Left lobe of liver (tissue), 2 donors: ENCODE data around the gene QRFPR. TPM values are rescaled to one million over a fixed set of nuclear protein-coding genes. Genes with fewer than 3 reads are reported as not detected.
A peak's percentile ranks its signal among the peaks of the same experiment; 100 is the strongest.
"Not testable (repeated sequence)": the region's sequence is repeated elsewhere in the genome, so short reads cannot be mapped to it uniquely, and the experiment has no call there.

Experiments used
- ATAC-seq: fragments of 200-7000 bp; cut with Tn5 transposase; one replicate; pipeline ENCODE4 v1.9.1; 2020; ENCODE audit warnings: mild to moderate bottlenecking, moderate library complexity
- DNase-seq: peaks from one replicate; pipeline ENCODE4 v3.0.0-alpha.2; 2020; ENCODE audit warnings: low spot score
- total RNA-seq: library from RNA; stranded (reverse); gene quantifications from one replicate; pipeline ENCODE4 v1.2.1, GENCODE V29; 2021
- donor health status: DM: no; HTN: no; CAD: no; lungs with moderate emphysema.
- donor health status: DM: no; HTN: yes; CAD: no.

QRFPR gene
- total RNA-seq, 1 donor from 2014 or later = not detected

DNA sequence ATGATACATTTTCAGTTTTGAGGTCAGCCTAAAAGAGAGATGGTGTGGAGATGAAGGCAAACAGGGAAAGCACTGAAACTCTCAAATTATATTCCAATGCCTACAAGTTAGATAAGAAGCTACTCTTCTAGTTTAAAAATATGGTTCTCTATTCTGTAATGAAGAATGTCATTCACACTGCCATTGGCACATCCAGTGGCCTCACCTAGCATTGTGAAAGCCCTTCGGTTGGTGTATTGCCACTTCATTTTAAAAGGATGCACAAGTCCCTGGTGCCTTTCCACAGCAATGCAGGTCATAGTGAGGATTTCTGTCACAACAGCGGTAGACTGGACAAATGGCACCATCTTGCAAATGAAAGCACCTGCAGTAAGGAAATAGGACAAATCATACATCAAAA lies 40.6 kb downstream of the QRFPR start:
- no peak for DNase-seq
- no peak for ATAC-seq

- no peak for ATAC-seq
- DNase-seq = no peak
Observed at GRCh38 chr4:121339824-121340223, 41.0 kb downstream of the QRFPR start.

GRCh38 chr4:121339307-121339706 lies 41.5 kb downstream of the QRFPR start:
- DNase-seq = no peak
- ATAC-seq = no peak

- DNase-seq = no peak
- ATAC-seq = no peak
Observed at GRCh38 chr4:121338518-121338917, 42.3 kb downstream of the QRFPR start.

GRCh38 chr4:121336706-121337105 lies 44.1 kb downstream of the QRFPR start:
- ATAC-seq (no peak), DNase-seq (no peak)

DNA sequence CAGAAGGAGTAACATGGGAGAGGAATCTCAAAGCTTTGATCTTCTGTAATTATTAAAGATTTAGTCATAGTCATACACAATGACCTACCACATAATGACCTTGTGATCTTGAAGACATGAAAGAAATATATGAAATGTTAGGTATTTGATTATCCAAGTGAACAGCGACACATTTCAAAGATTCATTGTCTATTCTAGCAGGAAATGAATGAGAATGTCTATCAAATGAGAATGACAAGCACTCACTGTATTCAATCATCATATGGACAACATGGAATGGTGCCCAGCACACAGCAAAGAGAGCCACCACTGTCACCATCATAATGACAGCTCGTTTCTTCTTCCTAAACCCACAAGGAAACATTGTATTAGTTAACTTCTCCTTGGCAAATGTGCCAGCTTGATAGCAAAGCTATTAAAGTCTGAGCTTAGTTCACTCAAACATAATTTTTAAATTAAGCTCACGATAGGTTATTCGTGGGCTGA lies 50.6 kb downstream of the QRFPR start:
- no peak for ATAC-seq
- DNase-seq = no peak

DNA sequence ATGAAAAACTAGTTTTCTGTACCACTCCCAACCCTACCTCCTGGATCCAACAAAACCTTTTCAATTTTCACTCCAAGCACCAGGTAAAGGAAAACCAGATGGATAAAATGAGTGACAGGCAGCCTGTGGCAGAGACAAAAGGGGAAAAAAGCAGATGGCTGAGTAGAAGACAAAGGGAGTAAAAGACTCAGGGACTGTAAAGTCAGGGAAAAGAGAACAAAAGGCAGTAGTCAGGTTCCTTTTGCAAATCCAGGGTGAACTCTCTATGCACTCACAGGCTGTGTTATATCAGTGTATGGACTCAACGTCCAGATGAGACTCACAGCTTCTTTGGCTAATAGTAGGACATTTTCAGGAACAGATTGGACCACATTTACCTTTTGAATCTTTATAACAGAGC lies 54.2 kb downstream of the QRFPR start:
- no peak for DNase-seq
- no peak for ATAC-seq

GRCh38 chr4:121324331-121324730 lies 56.5 kb downstream of the QRFPR start:
- no peak for ATAC-seq
- DNase-seq = no peak

DNA sequence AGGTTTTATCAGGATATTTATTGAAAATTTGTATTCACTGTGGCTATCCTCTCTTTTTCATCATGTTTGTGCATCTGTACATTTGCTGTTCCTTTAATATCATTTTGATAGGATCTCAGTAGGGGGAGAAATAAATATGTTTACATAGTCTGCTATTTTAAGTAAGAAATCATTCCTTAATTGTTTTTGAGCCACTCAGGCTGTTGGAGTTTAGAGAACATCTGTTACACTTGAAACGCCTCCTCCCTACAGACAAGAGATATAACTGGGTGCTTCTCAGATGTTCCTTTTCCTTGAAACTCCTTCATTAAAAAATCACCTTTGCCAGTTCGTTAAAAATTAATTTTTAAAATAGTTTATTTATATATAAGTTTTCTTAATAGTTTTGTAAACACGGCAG lies 59.4 kb downstream of the QRFPR start:
- ATAC-seq (no peak), DNase-seq (no peak)

DNA sequence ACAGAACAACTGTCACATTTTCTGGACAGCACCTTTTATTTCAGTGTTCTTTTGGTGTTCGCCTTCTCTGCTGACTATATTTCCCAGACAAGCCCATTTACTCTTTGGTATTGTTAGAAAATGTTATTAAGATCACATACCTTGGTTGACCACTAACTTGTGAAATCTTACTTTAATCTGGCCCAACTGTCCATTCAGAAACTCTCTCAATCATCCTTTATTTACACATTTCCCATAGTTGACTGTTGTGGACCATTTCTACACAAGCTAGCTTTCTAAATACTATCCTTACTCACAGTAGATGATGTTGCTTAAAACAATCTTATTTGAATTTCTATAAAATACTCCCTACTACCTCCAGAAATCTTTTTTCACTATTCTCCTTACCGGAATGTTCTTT lies 64.7 kb downstream of the QRFPR start:
- DNase-seq = no peak

GRCh38 chr4:121313430-121313829 lies 67.4 kb downstream of the QRFPR start:
- DNase-seq, ATAC-seq: not testable (repeated sequence)

More for the DNA sequence above, 64.7 kb downstream of the QRFPR start:
- ATAC-seq = no peak

- no peak for ATAC-seq
- no peak for DNase-seq
Observed at GRCh38 chr4:121308828-121309227, 72.0 kb downstream of the QRFPR start.

DNA sequence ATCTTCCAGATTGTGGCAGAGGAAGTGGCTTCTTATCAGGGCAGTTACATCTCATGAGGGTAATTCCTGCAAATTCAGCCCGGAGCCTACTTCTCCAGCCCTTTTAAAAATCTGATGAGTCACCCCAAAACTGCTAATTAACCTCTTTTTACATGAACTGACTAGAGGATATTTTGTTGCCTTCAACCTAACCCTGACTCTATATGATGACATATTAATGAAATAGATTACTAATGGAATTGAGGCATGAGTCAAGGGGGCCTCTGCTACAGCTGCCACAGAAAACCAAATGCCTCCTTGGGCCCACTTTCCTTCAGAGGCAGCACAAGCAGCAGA lies 72.5 kb downstream of the QRFPR start:
- DNase-seq = no peak
- no peak for ATAC-seq

DNA sequence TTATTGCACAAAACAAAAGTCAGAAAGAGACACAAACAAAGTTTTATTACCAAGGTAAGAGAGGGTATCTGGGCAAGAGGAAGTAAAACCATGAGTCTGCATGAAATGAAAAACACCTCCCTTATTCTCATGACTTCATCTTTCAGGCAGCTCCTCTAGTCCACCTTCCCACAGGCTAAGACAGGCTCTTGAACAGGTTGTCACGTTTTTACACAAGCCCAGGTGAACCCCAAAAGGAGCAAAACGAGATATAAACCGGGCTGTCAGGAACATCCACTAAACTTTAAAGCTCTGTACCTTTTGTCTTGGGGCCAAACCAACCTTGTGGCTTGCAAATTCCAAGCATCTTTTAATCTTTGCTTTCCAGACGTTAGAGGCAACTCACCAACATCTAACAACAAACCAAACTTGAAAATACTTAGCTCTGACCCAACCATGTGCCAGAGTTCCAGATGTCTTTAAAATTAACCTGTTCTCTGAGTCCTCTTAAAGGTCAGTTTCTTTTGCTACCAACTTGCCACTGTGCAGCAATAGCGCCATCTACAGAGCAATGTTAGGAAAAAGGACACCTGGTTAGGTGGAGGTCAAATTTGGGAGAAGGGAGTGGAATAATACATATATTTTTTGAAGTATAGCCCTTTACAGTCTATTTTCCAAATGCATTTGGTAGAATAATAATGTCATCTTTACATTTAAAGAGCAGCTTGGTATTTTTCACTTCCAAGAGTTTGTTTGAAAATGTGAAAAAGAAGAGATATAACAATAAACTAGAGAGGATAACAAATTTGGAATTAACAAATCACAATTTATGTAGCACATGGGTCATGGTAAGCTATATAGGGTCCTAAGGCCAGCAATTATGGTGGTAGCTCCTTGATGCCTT lies 73.1 kb downstream of the QRFPR start:
- ATAC-seq (peak; percentile 60), DNase-seq (no peak)

DNA sequence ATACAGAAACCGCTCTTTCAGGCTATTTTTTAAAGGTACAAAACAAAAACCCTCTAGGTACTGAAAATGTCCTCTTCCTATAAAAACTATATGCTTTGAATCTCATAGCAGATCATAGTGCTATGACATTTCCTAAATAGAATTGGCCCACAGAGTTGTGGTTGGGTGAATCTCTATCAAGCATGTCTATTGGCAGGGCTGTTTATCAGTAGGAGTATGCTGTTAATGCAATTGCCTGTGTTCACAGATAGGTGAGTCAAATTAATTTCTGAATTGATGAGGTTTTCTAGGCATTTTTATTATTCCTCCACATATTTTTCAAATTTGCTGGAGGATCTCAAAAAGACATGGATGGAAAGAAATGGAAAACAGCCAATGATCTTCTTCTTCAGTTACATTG lies 73.9 kb downstream of the QRFPR start:
- DNase-seq (no peak), ATAC-seq (no peak)

GRCh38 chr4:121304893-121305292 lies 75.9 kb downstream of the QRFPR start:
- ATAC-seq (peak; percentile 69), DNase-seq (no peak)

GRCh38 chr4:121299367-121299766 lies 81.5 kb downstream of the QRFPR start:
- no peak for ATAC-seq

GRCh38 chr4:121283319-121283718 lies 97.5 kb downstream of the QRFPR start:
- no peak for ATAC-seq
- no peak for DNase-seq

More at GRCh38 chr4:121299367-121299766, 81.5 kb downstream of the QRFPR start:
- DNase-seq = no peak

DNA sequence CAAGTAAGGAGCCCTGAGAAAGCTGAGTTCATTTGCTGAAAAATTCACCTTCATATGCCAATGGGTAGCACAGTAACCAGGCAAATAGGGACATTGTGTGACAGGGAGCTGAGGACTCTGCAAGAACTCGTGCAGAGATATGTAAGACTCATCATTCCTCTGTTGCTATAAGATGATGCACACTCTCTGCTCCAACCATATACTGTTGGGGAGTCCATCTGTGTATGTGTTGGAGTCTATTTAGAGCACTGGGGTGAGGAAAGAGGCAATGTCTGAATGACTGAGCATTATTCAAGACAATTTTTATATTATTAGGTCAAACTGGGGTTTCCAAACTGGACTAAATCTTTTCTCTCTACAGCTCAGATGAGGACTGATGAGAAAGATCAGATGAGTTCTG lies 100.4 kb downstream of the QRFPR start:
- ATAC-seq (no peak), DNase-seq (no peak)

- ATAC-seq (no peak), DNase-seq (no peak)
Observed at GRCh38 chr4:121278811-121279368, 101.9 kb downstream of the QRFPR start.
